Urothelium cell line (cell line): Measurements from ENCODE around the gene SH2D7.

Experiments
- DNase-seq: peaks from one replicate; pipeline ENCODE4 v3.0.0; 2011; ENCODE audit warnings: low spot score, mixed read lengths
- FAIRE-seq: peaks from 2 replicates; lab custom pipeline; 2011; peaks lifted over from hg19 to GRCh38; lab: Jason Lieb, UNC

SH2D7 gene

GRCh38 chr15:78102211-78102610 is 9.8 kb downstream of the SH2D7 start:
- DNase-seq (no peak), FAIRE-seq (no peak)

- FAIRE-seq, result no peak
Measured at GRCh38 chr15:78102741-78103140, 10.4 kb downstream of the SH2D7 start.

DNA sequence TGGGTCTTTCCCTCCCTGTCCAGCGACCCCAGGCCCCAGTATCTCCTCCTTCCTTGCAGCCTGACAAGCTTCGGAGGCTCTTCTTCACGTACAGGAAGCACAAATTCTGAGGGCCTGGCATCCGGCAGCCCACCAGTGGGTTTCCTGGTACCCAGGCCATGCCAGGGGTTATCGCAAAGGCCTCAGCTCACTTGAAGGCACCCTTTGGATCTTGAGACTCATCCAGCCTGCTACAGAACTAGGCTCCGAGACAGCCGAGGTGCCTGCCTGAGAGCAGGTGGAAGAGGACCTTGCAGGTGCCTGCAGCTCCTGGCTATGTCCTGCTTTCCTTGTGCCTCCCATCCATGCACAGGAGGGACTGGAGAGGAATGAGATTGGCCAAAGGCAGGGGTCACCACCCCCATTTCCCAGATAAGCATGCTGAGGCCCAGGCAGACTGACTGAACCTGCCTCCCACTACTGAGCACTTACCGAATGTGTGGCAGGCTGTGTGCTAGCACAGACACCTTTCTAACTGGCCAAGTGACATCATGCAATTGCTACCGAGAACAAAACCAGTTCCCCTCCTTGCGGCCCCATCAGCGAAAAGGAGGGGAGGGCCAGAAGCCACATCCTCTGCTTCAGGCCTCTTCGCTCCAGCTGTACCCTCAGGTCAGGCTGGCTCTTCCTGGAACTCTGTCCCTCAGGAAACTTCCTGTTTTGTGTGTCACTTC is 11.2 kb downstream of the SH2D7 start:
- no peak for DNase-seq
- FAIRE-seq, result no peak

More at GRCh38 chr15:78102741-78103140, 10.4 kb downstream of the SH2D7 start:
- no peak for DNase-seq

DNA sequence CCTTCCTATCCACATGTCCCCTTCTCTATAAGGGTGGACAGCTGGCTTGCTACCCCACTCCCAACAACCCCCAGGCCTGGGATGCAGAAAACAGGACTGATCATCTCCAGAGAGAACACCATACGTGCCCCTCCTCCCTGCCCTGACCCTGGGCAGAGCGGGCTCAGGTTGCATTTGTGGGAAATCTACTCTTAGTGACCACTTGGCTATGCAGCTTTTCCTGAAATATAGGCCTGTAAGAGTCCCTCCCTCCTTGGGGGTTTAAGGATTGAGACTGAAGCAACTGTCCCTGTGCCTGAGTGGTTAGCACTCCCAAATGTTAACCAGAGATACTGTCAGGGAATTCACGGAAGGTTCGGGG is 11.7 kb downstream of the SH2D7 start:
- FAIRE-seq (no peak), DNase-seq (no peak)

- no peak for FAIRE-seq
Measured at GRCh38 chr15:78104566-78105475, 12.5 kb downstream of the SH2D7 start.

DNA sequence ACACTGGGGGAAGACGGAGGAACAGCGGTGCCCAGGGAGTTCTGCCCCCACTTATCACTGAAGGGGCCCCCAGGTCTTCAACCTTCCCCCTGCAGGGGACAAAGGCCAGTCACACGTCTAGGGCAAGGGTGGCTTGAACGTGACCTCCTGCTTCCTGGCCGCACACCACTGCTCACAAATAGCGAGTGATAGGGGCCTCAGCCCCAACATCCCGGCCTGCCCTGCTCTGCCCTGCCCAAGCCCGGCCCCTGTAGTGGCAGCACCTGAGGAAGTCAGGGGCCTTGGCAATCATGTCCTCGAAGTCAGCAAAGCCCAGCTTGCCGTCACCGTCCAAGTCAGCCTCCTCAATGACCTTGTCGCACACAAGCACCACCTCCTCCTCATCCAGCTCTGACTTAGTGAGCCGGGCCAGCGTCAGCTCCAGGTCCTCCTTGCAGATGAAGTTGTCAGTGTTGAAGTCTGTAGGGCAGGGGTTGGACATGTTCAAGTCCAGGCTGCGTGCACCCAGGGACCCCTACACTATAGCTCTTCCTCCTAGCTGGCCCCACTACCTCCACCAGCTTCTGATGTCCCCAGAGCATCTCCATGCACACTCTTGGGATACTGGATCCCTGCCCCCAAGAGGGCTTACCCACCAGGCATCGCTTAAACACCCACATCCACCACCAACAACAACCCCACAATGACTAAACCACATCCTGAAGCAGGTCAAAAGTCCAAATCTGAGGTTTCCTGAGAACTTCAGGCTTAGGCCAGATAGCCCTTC is 13.3 kb downstream of the SH2D7 start:
- FAIRE-seq (no peak), DNase-seq (no peak)

More at GRCh38 chr15:78104566-78105475, 12.5 kb downstream of the SH2D7 start:
- DNase-seq, result no peak

DNA sequence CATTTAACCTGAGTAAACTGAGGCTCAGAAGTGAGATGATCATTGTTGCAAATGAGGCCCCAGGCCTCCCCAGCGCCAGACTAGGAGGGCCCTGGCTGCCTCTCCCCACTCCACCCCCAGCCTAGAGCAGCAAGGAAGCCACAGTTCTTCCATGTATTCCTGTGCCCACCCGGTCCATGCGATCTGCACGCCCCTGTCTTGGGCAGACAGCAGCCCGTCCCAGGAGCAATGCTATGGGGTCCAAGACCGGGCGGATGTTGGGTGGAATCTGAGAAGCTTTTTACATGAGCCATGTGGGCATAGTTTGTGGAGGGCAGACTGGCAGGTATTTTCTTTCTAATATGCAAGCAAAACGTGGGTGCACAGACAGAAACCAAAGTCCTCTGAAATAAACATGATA is 15.1 kb downstream of the SH2D7 start:
- DNase-seq (no peak), FAIRE-seq (no peak)

DNA sequence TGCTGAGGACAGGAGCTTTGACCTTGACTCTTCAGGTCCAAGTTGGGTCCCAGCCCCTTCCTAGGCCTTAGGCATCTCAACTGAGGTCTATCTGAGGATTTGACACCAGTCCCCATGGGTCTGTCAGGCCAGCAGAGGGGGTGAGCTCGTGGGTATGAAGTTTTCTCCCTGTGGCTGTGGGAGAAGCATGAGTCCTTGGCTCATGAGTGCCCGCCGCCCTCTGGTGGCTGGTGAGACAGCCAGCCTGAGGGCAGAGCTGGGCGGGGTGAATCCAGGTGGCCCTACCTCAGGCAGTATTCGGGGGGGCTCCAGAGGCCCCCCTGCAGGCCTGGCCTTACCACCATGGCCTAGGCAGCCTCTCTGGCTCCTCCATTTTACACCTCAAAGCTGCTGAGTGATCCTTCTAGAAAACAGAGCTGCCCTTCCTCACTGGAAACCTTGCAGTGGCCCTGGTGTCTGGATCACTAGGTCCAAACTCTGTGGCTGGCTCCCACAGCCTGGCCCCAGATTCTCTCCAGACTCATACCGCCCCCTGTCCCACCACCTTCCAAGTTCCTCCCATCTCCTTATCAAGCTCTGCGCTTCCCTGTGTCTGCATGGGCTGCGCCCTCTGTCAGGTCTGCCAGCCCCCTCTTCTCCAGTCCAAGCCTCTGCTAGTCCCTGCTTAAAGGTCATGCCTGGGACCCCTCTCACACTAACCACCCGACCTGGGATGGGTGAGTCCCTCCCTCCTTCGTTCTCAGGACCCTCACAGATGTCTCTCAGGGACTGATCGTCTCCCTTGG is 16.1 kb downstream of the SH2D7 start:
- DNase-seq (peak; percentile 85), FAIRE-seq (peak; percentile 78)

DNA sequence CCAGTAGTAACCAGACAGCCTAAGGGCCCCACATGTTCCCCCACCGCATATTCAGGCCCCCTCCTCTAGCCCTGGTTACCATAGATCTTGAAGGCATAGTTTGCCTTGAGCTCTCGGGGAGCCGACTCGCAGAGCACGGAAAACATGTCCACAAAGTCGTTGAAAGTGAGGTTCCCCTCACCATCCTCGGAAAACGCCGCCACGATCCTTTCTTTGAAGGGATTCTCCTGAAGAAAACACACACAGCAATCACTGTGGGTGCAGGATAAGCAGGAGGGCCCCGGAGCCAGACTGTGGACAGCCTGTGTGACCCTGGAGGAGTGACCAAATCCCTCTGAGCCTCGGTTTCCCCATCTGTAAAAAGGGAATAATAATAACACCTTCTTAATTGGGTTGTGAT is 16.8 kb downstream of the SH2D7 start:
- no peak for DNase-seq
- no peak for FAIRE-seq

DNA sequence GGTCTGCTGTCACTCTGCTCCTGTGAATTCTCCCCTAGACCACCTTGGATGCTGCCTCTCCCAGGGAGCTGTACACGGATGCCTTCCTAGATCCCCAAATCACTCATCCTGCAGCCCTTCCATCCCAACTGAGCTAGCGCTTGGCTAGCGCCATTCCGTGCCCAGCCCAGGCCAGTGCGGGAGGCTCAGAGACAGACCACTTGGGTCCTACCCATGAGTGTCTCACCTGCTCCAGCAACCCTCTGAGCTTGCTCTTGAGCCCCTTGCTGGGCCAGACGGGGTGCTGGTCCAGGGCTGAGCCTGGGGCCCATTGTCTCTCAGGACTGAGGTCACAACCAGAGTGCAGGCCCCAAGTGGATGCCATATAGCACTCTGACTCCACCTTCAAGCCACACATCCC is 17.7 kb downstream of the SH2D7 start:
- DNase-seq (no peak), FAIRE-seq (no peak)

GRCh38 chr15:78110916-78111475 is 18.6 kb downstream of the SH2D7 start:
- FAIRE-seq, result no peak
- DNase-seq, result no peak

DNA sequence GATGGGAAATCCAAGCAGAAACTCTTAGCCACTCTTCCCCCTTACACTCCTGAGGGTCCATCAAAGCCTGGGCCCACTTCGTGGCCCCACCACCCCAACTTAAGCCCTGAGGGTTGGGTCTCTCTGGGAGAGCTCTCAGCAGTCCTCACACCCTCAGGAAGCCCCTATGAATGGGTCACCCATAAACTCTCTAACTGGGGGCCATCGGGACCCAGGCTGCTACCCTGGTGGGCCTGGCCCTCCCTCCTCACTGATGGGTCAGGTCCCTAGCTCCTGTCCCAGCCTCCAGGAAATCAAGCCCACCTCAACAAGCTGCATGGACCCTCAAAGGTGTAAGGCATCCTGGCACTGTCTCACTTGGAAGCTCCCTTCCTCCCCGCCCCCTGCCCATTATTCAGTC is 19.4 kb downstream of the SH2D7 start:
- no peak for FAIRE-seq
- DNase-seq, result no peak

GRCh38 chr15:78112551-78112950 is 20.2 kb downstream of the SH2D7 start:
- DNase-seq, result no peak
- FAIRE-seq, result no peak

- DNase-seq (no peak), FAIRE-seq (no peak)
Measured at GRCh38 chr15:78120523-78120922, 28.2 kb downstream of the SH2D7 start.

DNA sequence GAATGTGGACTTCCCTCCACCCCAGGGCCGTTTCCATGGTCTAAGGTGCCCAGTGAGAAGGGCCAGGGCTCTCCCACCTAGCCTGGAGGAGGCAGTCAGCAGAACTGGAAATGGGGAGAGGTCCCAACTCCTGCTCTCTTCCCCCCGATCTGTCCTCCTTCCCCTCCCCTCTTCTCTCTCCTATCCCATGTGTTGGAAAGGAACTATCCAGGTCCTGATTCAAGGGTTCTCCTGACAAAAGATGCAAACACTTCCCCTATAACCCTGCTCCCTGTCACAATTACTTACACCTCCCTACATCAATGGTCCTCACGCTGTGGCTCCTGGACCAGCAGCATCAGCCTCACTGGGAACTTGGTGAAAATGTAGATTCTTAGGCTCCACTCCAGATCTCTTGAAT is 32.9 kb downstream of the SH2D7 start:
- DNase-seq, result no peak
- no peak for FAIRE-seq

DNA sequence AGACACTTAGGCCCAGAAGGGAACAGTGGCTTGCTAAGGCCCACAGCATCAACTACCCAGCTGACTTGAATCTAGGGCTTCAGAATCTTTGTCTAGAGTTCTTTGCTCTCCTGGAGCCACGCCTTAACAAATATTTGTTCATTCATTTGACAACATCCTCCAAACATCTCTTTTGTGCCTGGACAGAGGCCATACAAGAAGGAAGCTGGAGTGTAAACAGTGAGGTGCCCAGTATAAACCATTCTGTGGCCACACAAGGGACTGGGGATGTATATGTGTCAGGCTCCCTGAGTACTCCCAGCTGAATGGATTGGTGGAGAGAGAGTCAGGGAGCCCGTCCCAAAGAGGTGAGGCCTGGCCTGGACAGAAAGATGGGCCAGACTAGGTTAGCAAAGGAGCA is 35.5 kb downstream of the SH2D7 start:
- DNase-seq (no peak), FAIRE-seq (no peak)

GRCh38 chr15:78129077-78129750 is 36.9 kb downstream of the SH2D7 start:
- DNase-seq (peak; percentile 21), FAIRE-seq (no peak)

- DNase-seq, result no peak
- FAIRE-seq, result no peak
Measured at GRCh38 chr15:78129751-78130287, 37.5 kb downstream of the SH2D7 start.

DNA sequence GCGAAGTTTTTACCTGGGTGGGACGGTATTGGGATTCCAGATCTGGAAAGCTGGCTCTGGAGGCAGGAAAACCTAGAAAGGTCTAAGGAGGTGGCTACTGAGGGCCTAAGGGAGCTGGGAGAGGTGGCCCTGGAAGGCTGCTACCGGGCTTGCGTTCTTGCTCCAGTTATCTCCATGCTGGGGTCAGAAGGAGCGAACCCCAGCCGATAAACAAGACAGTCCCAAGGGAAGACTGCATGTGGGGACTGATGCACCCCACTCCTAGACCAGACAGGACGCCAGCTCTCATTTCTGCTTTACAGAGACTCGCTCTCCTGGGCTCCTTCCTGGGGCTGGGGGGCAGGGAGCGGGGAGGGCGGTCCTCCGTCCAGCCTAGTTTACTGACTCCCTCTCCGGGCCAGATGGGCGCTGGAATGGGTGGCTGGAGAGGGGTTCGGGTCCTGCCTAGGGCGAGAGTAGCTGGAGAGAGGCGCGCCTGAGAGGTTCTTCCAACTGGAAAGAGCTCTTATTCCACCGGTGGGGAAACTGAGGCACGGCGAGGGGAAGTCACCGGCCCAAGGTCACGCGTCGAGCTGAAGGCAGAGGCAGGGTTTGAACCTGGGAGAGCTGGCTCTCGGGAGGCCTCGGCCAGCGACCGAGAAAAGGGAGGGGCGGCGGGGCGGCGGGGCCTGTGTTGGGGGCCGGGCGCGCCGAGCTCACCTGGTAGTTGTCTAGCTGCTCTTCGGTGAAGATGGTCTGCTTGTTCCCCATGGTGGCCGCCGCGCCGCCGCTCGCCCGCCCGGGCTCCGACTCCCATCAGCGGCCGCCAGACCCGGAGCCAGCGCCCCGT is 38.3 kb downstream of the SH2D7 start:
- FAIRE-seq (no peak), DNase-seq (no peak)
